Caco-2 (cell line): ENCODE results near the gene SHC3. TPM values are rescaled to one million over a fixed set of nuclear protein-coding genes. Genes with fewer than 3 reads are reported as not detected.

Experiments
- BruUV-seq: library from RNA; stranded (reverse); fragments of 400-500 nt; replicated peaks from 2 replicates; lab custom pipeline; 2021; lab: Mats Ljungman, UMichigan
- CTCF ChIA-PET: fragments of 300-600 bp; sonication (Branson Sonifier 250); formaldehyde crosslinking; loops from one replicate; lab custom pipeline; 2022; ENCODE audit warnings: antibody characterized with exemption; lab: Charles Lee
- POLR2A ChIA-PET: fragments of 300-600 bp; sonication (Branson Sonifier 250); formaldehyde crosslinking; loops from one replicate; lab custom pipeline; 2022; ENCODE audit warnings: antibody characterized with exemption; lab: Charles Lee
- DNase-seq, 2 experiments: peaks; one replicate each; pipeline versions ENCODE4 v3.0.0 to v3.0.0-alpha.2; 2020 to 2022
- H3K27me3 ChIP-seq: replicated peaks from 2 replicates; pipeline ENCODE4 v1.6.0; 2011; ENCODE audit warnings: low read length; ENCODE audit not compliant: control insufficient read depth, insufficient read depth
- H3K36me3 ChIP-seq: 2 replicates; pipeline ENCODE4 v1.5.1; 2011; ENCODE audit warnings: low read length; ENCODE audit not compliant: control insufficient read depth, insufficient read depth
- H3K4me1 ChIP-seq: fragments of 250-450 bp; sonication (Bioruptor Pico); 2 replicates; pipeline ENCODE4 v1.5.1; 2020; ENCODE audit warnings: mild to moderate bottlenecking
- H3K4me3 ChIP-seq: 2 replicates; pipeline ENCODE4 v1.5.1; 2011; ENCODE audit warnings: low read depth, mild to moderate bottlenecking, control low read depth, low read length
- H3K9me3 ChIP-seq: fragments of 250-450 bp; sonication (Bioruptor Pico); 2 replicates; pipeline ENCODE4 v1.5.1; 2020; ENCODE audit warnings: mild to moderate bottlenecking, moderate library complexity
- H3K27ac Mint-ChIP-seq: one replicate; pipeline ENCODE4 v1.8.0; 2022; ENCODE audit warnings: mixed read lengths; ENCODE audit not compliant: unreplicated experiment
- H3K27me3 Mint-ChIP-seq: one replicate; pipeline ENCODE4 v1.8.0; 2022; ENCODE audit warnings: mixed read lengths; ENCODE audit not compliant: insufficient read depth, unreplicated experiment
- H3K36me3 Mint-ChIP-seq: one replicate; pipeline ENCODE4 v1.8.0; 2022; ENCODE audit warnings: mild to moderate bottlenecking, mixed read lengths; ENCODE audit not compliant: insufficient read depth, unreplicated experiment
- H3K4me1 Mint-ChIP-seq: one replicate; pipeline ENCODE4 v1.8.0; 2022; ENCODE audit warnings: low read depth, mixed read lengths; ENCODE audit not compliant: unreplicated experiment
- H3K4me3 Mint-ChIP-seq: one replicate; pipeline ENCODE4 v1.8.0; 2022; ENCODE audit warnings: mild to moderate bottlenecking, moderate library complexity, mixed read lengths; ENCODE audit not compliant: unreplicated experiment
- H3K9me3 Mint-ChIP-seq: one replicate; pipeline ENCODE4 v1.8.0; 2022; ENCODE audit warnings: mixed read lengths; ENCODE audit not compliant: unreplicated experiment
- intact Hi-C: fragments of 100-400 bp; cut with micrococcal nuclease; formaldehyde crosslinking; loops from one replicate; pipeline ENCODE4 v1.10.0; 2022; ENCODE audit not compliant: unreplicated experiment
- total RNA-seq: library from RNA; stranded (reverse); gene quantifications from 2 replicates; pipeline ENCODE4 v1.2.3, GENCODE V29; 2022
- TF ChIP-seq, protein P1 (sequence below), 2 experiments: fragments of 200-600 bp in 1 of 2; IDR thresholded peaks; 1 replicate in 1 of 2; 2 replicates in 1 of 2; pipeline versions ENCODE4 v1.5.1 to v1.8.0; 2011 to 2022; ENCODE audit warnings: antibody characterized with exemption in 1 of 2, control low read depth in 1 of 2, inconsistent platforms in 1 of 2, low read depth in 1 of 2, low read length in 1 of 2, mild to moderate bottlenecking in 1 of 2, moderate library complexity in 1 of 2; ENCODE audit not compliant: insufficient read depth in 1 of 2, severe bottlenecking in 1 of 2, unreplicated experiment in 1 of 2

SHC3 gene
- total RNA-seq, 1 experiment from 2014 or later: 0.20 TPM

DNA sequence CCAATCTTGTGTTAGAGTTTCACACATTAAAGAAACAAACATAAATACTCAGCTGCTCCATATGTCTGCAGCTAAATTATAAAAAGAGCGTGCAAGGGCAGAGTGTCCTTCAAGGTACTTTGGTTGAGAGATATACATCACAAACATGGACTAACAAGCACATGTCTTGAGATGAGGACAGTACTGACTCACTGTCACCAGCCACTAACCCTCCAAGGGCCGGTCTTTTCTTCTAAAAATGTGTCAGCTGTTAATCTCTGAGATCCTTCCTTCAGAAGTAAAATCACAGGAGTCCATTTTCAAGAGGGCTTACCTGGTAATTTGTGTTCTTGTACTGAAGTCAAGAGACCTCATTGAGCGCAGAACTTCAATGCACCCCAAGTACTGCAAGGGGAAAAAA, 66.4 kb downstream of the SHC3 start:
- no peaks in the 10 kb centered on the region for H3K36me3 ChIP-seq
- H3K36me3 Mint-ChIP-seq: no peaks in the 10 kb centered on the region
- intact Hi-C loops: no loop called here
- no peaks in the 10 kb centered on the region for H3K27me3 Mint-ChIP-seq
- ChIA-PET POLR2A (no interaction called here), CTCF (no interaction called here)
- no peak overlapping the region for H3K27ac Mint-ChIP-seq
- no peaks in the 10 kb centered on the region for H3K4me1 ChIP-seq
- DNase-seq: no peak
- H3K9me3 ChIP-seq: no peaks in the 10 kb centered on the region
- TF ChIP-seq, protein P1, sequence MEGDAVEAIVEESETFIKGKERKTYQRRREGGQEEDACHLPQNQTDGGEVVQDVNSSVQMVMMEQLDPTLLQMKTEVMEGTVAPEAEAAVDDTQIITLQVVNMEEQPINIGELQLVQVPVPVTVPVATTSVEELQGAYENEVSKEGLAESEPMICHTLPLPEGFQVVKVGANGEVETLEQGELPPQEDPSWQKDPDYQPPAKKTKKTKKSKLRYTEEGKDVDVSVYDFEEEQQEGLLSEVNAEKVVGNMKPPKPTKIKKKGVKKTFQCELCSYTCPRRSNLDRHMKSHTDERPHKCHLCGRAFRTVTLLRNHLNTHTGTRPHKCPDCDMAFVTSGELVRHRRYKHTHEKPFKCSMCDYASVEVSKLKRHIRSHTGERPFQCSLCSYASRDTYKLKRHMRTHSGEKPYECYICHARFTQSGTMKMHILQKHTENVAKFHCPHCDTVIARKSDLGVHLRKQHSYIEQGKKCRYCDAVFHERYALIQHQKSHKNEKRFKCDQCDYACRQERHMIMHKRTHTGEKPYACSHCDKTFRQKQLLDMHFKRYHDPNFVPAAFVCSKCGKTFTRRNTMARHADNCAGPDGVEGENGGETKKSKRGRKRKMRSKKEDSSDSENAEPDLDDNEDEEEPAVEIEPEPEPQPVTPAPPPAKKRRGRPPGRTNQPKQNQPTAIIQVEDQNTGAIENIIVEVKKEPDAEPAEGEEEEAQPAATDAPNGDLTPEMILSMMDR (IDR thresholded peaks at IDR 0.05; ENCODE audit: insufficient read depth in 1 of 2, low read depth in 1 of 2, low read length in 1 of 2, severe bottlenecking in 1 of 2, unreplicated experiment in 1 of 2): no peak
- no peaks in the 10 kb centered on the region for H3K27me3 ChIP-seq
- no peaks in the 10 kb centered on the region for H3K9me3 Mint-ChIP-seq
- no peak overlapping the region for H3K4me3 Mint-ChIP-seq
- no peak overlapping the region for H3K4me3 ChIP-seq
- no peaks in the 10 kb centered on the region for H3K4me1 Mint-ChIP-seq
- no TSS peak for BruUV-seq

DNA sequence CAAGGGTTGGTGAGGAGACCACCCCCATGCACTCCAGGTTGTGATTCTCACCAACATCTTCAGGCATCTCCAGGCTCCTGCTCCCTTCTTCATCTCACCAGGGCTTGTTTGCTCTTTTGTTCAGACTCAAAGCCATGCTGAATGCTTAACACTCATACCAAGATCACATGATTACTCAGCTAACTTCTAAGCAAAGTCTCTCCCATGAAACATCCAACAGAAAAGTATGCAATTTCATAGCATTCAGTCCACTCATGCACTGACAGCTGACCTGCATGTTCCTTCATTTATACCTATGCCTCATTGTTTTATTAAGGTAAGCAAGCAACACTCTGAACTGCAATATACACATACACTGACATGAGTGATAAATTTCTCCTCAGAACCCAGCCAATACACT, 69.0 kb downstream of the SHC3 start:
- POLR2A ChIA-PET: no interaction called here
- H3K27ac Mint-ChIP-seq: no peak overlapping the region
- H3K36me3 ChIP-seq: no peaks in the 10 kb centered on the region
- TF ChIP-seq, protein P1 (IDR thresholded peaks at IDR 0.05; ENCODE audit: insufficient read depth in 1 of 2, low read depth in 1 of 2, low read length in 1 of 2, severe bottlenecking in 1 of 2, unreplicated experiment in 1 of 2): no peak
- no peak overlapping the region for H3K4me3 ChIP-seq
- CTCF ChIA-PET: no interaction called here
- no peaks in the 10 kb centered on the region for H3K9me3 ChIP-seq
- no peaks in the 10 kb centered on the region for H3K4me1 Mint-ChIP-seq
- H3K27me3 Mint-ChIP-seq: no peaks in the 10 kb centered on the region
- no peaks in the 10 kb centered on the region for H3K27me3 ChIP-seq
- no TSS peak for BruUV-seq
- no peaks in the 10 kb centered on the region for H3K4me1 ChIP-seq
- H3K9me3 Mint-ChIP-seq: no peaks in the 10 kb centered on the region
- H3K36me3 Mint-ChIP-seq: no peaks in the 10 kb centered on the region
- DNase-seq: no peak
- intact Hi-C loops: no loop called here
- no peak overlapping the region for H3K4me3 Mint-ChIP-seq

DNA sequence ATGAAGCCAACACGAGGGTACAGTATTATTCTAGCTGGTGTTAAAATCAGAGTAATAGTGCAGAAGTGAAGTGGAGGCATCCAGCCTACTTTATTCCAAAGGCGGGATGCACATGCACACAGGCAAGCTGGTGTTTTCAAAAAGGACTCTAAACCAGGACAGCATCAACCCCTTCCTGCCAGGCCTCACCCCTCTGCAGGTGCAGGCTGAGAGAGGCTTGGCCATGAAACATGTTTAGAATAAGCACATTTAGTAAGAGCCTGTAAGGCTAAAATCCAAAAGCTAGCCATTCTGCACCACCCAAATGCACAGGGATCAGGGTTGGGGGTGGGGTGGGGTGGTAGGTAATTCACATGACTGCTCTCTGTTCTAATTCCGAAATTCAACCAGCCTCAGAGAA, 71.2 kb downstream of the SHC3 start:
- ChIA-PET POLR2A (no interaction called here), CTCF (no interaction called here)
- H3K27me3 Mint-ChIP-seq: peaks cover 4% of the 10 kb centered on the region
- no peaks in the 10 kb centered on the region for H3K4me1 ChIP-seq
- H3K4me3 ChIP-seq: no peak overlapping the region
- intact Hi-C loops: no loop called here
- no TSS peak for BruUV-seq
- H3K27ac Mint-ChIP-seq: no peak overlapping the region
- H3K27me3 ChIP-seq: no peaks in the 10 kb centered on the region
- no peak for DNase-seq
- TF ChIP-seq, protein P1 (IDR thresholded peaks at IDR 0.05; ENCODE audit: insufficient read depth in 1 of 2, low read depth in 1 of 2, low read length in 1 of 2, severe bottlenecking in 1 of 2, unreplicated experiment in 1 of 2): no peak
- H3K36me3 ChIP-seq: no peaks in the 10 kb centered on the region
- H3K4me3 Mint-ChIP-seq: no peak overlapping the region
- no peaks in the 10 kb centered on the region for H3K9me3 ChIP-seq
- H3K36me3 Mint-ChIP-seq: no peaks in the 10 kb centered on the region
- H3K4me1 Mint-ChIP-seq: no peaks in the 10 kb centered on the region
- no peaks in the 10 kb centered on the region for H3K9me3 Mint-ChIP-seq
